ENCODE results near the gene RNASE13.
"Not testable (repeated sequence)": the region's sequence is repeated elsewhere in the genome, so short reads cannot be mapped to it uniquely, and the experiment has no call there.

The RNASE13 gene

DNA sequence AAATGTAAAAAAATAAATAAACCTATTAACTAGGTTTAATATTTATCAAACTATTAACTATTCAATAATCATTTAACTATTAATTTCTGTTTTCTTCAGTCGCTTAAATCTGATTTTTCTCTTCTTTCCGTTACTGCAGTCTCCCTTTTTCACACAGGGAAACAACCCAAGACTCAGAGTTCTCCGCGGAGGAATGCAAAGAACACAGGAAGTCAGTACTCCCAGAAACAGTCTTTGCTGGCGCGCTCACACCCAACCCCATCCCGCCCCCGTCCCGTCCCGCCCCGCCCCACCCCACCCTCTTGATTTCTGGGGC lies 45.2 kb downstream of the RNASE13 start:
- DNase-seq (ENCODE audit: low read depth, low spot score): no peak

GRCh38 chr14:20988717-20989470 lies 45.7 kb downstream of the RNASE13 start:
- no peak for DNase-seq (ENCODE audit: low read depth, low spot score)

DNA sequence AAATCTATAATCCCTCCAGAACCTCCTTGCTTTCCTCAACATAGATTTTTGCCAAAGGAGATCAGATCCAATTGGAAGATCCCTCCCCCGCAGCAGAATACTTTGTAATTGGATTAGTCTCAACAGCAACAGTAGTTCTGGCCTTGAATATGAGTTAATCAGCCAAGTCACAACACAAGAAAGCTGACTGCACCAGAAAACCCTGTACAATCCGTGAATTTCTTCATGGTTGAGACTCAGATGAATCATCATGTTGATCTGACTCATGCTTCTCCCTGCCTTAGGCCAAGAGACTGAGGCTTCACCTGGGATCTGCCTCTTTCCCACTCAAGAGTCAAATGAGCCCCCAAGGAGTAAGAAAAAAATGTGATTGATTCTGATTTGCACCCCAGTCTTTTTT lies 47.8 kb downstream of the RNASE13 start:
- no peak for DNase-seq (ENCODE audit: low read depth, low spot score)

DNA sequence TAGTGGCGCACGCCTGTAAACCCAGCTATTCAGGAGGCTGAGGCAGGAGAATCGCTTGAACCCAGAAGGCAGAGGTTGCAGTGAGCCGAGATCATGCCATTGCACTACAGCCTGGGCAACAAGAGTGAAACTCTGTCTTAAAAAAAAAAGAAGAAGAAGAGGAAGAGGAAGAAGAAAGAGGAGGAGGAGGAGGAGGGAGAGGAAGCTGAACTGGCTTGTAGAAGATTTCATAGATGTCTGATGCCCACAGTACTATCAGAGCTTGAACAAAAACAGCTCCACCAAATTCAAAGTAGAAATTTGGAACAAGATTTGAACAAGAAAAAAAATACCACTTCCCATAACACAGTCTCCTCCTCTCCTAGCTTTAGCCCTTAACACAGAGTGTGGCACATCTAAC lies 49.0 kb downstream of the RNASE13 start:
- DNase-seq (ENCODE audit: low read depth, low spot score): not testable (repeated sequence)
